Mucosa of rectum (tissue), 2 donors: ENCODE measurements around the gene TNKS1BP1.
A peak's percentile ranks its signal among the peaks of the same experiment; 100 is the strongest.
"Not testable (repeated sequence)": the region's sequence is repeated elsewhere in the genome, so short reads cannot be mapped to it uniquely, and the experiment has no call there.

Source experiments
- H3K27ac ChIP-seq, 2 donors: one replicate each; pipeline ENCODE4 v1.7.0; 2013; ENCODE audit warnings: inconsistent platforms in 2 of 2, low read depth in 2 of 2, low read length in 2 of 2
- H3K27me3 ChIP-seq, 2 donors: one replicate each; pipeline ENCODE4 v1.7.0; 2013; ENCODE audit warnings: low read length in 2 of 2; ENCODE audit not compliant: control insufficient read depth in 2 of 2, insufficient read depth in 2 of 2
- H3K36me3 ChIP-seq, 2 donors: one replicate each; pipeline ENCODE4 v1.7.0; 2013; ENCODE audit warnings: low read length in 2 of 2; ENCODE audit not compliant: control insufficient read depth in 2 of 2, insufficient read depth in 2 of 2
- H3K4me1 ChIP-seq, 2 donors: one replicate each; pipeline ENCODE4 v1.7.0; 2013; ENCODE audit warnings: low read length in 2 of 2, mild to moderate bottlenecking in 1 of 2; ENCODE audit not compliant: control insufficient read depth in 2 of 2, insufficient read depth in 2 of 2
- H3K4me3 ChIP-seq, 2 donors: one replicate each; pipeline ENCODE4 v1.7.0; 2013; ENCODE audit warnings: low read length in 2 of 2
- H3K9ac ChIP-seq, 2 donors: one replicate each; pipeline ENCODE4 v1.7.0; 2013; ENCODE audit warnings: low read length in 2 of 2, low read depth in 1 of 2, mild to moderate bottlenecking in 1 of 2
- H3K9me3 ChIP-seq, 2 donors: one replicate each; pipeline ENCODE4 v1.7.0; 2013; ENCODE audit warnings: low read length in 2 of 2; ENCODE audit not compliant: control insufficient read depth in 2 of 2
- donor health status: healthy.
- donor health status: Normal muscosa, but diverticular disease.

Gene TNKS1BP1

GRCh38 chr11:57296205-57296604 is 28.5 kb downstream of the TNKS1BP1 start:
- H3K27ac ChIP-seq, H3K9me3 ChIP-seq, H3K9ac ChIP-seq, H3K27me3 ChIP-seq, H3K4me1 ChIP-seq, H3K4me3 ChIP-seq: not testable (repeated sequence)
- peaks cover 24 to 26% of the 10 kb centered on the region in 2 donors for H3K36me3 ChIP-seq

GRCh38 chr11:57294225-57295131 is 30.3 kb downstream of the TNKS1BP1 start:
- Histone ChIP-seq H3K9ac (no peak overlapping the region), H3K36me3 (peaks cover 6 to 9% of the 10 kb centered on the region in 2 donors), H3K9me3 (peaks cover 0 to 2% of the 10 kb centered on the region in 2 donors), H3K27ac (peak overlapping the region in 1 of 2 donors; percentile 30), H3K4me3 (no peak overlapping the region), H3K27me3 (no peaks in the 10 kb centered on the region), H3K4me1 (peaks cover 8 to 12% of the 10 kb centered on the region in 2 donors)

DNA sequence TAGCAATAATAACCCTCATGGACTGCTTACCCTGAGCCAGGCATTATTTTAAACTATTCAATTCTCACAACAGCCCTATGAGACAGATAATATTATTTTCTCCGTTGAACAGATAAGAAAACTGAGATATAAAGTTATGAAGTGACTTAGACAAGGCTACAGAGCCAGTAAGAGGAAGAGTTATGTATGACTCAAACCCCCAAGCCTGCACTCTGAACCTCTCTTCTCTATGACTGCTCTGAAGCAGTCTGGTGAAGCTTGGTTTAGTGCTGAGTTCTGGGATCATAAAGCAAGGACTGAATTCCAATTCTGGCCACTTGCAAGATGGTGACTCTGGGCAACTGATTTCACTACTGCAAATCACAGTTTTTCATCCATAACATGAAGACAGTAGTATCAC is 34.5 kb downstream of the TNKS1BP1 start:
- no peaks in the 10 kb centered on the region for H3K9me3 ChIP-seq
- no peaks in the 10 kb centered on the region for H3K27me3 ChIP-seq
- peaks cover 13 to 32% of the 10 kb centered on the region in 2 donors for H3K4me1 ChIP-seq
- no peaks in the 10 kb centered on the region for H3K36me3 ChIP-seq
- no peak overlapping the region for H3K27ac ChIP-seq
- no peak overlapping the region for H3K4me3 ChIP-seq
- H3K9ac ChIP-seq: no peak overlapping the region

DNA sequence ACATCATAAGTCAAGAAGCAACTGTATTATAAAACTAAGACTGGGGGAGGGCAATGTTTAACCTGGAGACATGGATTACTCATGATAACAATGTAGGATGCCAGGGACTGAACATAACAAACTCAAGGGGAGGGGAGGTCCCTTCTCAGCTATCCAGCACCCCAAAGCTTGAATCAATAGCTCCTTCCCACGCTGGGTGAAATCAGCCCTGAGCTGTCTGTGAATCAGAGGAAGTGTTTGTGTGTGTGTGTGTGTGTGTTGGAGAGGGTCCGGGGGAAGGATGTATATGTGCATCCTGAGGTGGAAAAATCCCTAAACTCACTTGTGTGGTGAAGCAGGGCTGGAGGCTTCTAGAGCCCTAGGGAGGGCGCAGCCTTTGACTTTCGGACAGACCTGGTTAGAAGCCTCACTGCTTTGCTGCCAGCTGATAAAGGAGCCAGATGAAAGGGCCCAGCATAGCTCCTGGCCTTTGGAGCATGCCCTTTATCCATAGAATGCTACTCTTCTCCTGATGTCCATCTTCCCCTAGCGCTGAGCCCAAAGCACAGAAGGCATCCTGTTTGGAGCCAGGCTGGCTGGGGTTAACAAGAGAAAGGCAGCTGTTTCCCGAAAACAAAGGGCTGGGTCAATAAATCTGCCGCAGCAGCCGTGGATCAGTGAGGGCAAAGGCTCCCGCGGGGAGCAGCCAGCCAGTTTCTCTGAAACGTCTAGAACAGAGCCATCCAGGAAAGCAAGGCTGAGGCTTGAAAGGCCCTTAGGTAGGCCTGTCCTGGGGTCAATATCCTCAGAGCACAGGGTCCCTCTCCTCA is 35.8 kb downstream of the TNKS1BP1 start:
- no peaks in the 10 kb centered on the region for H3K27me3 ChIP-seq
- no peaks in the 10 kb centered on the region for H3K9me3 ChIP-seq
- peak overlapping the region in 1 of 2 donors; percentile 53 for H3K9ac ChIP-seq
- no peak overlapping the region for H3K4me3 ChIP-seq
- peaks cover 8 to 29% of the 10 kb centered on the region in 2 donors for H3K4me1 ChIP-seq
- peak overlapping the region in 1 of 2 donors; percentile 38 for H3K27ac ChIP-seq
- H3K36me3 ChIP-seq: no peaks in the 10 kb centered on the region

DNA sequence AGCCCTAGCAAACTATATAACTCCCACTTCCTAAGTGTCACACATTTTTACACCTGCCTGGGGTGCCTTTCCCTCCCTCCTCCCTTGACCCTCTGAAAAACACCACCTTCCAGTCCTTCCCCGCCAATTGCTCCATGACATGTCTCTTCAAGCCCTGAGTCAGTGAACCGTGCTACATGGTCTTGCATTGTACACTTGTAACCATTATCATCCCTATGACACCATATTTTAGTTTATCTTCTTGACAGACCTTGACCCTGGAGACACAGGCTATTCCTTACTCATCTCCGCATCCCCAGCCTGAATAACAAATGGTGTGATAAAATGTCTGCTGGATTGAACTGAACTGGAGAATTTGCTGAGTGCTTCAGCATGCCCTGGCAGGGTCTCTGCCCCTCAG is 36.9 kb downstream of the TNKS1BP1 start:
- Histone ChIP-seq H3K36me3 (no peaks in the 10 kb centered on the region), H3K27ac (no peak overlapping the region), H3K4me3 (no peak overlapping the region), H3K4me1 (peaks cover 15 to 27% of the 10 kb centered on the region in 2 donors), H3K9ac (no peak overlapping the region), H3K27me3 (no peaks in the 10 kb centered on the region), H3K9me3 (no peaks in the 10 kb centered on the region)

- H3K9ac ChIP-seq: no peak overlapping the region
- no peaks in the 10 kb centered on the region for H3K9me3 ChIP-seq
- no peaks in the 10 kb centered on the region for H3K36me3 ChIP-seq
- H3K4me3 ChIP-seq: no peak overlapping the region
- no peak overlapping the region for H3K27ac ChIP-seq
- no peaks in the 10 kb centered on the region for H3K27me3 ChIP-seq
- peaks cover 7 to 8% of the 10 kb centered on the region in 2 donors for H3K4me1 ChIP-seq
Measured at GRCh38 chr11:57283231-57283990, 41.3 kb downstream of the TNKS1BP1 start.

DNA sequence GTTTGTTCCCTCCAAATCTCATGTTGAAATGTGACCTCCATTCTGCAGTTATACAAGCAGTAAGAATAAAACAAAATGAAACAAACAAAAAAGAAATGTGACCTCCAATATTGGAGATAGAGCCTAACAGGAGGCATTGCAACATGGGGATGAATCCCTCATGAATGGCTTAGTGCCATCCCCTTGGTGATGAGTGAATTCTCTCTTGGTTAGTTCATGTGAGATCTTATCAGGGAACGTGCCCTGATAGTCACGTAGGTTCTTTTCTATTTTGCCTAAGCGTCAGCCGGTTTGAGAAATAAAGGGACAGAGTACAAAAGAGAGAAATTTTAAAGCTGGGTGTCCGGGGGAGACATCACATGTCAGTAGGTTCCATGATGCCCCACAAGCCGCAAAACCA is 43.2 kb downstream of the TNKS1BP1 start:
- peaks cover 10 to 18% of the 10 kb centered on the region in 2 donors for H3K4me1 ChIP-seq
- H3K9me3 ChIP-seq, H3K36me3 ChIP-seq, H3K27me3 ChIP-seq, H3K9ac ChIP-seq, H3K4me3 ChIP-seq, H3K27ac ChIP-seq: not testable (repeated sequence)

DNA sequence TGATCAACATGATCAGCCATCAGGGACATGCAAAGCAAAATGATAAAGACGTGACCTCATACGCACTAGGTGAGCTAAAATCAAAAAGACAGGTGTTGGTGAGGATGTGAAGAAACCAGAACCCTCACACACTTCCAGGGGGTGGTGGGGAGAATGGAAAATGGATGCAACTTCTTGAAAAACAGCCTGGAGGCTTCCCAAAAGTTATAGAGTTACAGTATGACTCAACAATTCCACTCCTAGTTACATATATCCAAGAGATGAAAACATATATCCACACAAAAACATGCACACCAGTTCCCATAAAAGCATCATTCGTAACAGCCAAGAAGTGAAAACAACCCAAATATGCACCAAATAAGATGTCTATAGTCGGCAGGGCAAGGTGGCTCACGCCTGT is 45.6 kb downstream of the TNKS1BP1 start:
- Histone ChIP-seq H3K4me1 (peaks cover 10 to 18% of the 10 kb centered on the region in 2 donors), H3K9me3 (no peaks in the 10 kb centered on the region), H3K27me3 (no peaks in the 10 kb centered on the region), H3K27ac (no peak overlapping the region), H3K4me3 (no peak overlapping the region), H3K36me3 (no peaks in the 10 kb centered on the region), H3K9ac (no peak overlapping the region)

DNA sequence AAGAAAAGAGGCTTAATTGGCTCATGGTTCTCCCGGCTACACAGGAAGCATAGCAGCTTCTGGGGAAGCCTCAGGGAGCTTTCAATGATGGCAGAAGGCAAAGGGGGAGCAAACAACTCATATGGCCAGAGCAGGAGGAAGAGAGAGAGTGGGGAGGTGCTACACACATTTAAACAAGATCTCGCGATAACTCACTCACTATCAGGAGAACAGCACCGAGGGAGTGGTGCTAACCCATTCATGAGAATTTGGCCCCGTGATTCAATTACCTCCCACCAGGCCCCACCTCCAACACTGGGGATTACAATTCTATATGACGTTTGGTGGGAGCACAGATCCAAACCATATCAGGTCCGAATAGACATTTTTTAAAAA is 46.0 kb downstream of the TNKS1BP1 start:
- Histone ChIP-seq H3K9me3 (no peaks in the 10 kb centered on the region), H3K9ac (no peak overlapping the region), H3K4me1 (peaks cover 10 to 16% of the 10 kb centered on the region in 2 donors), H3K36me3 (no peaks in the 10 kb centered on the region), H3K27me3 (no peaks in the 10 kb centered on the region), H3K4me3 (no peak overlapping the region), H3K27ac (no peak overlapping the region)
